ENCODE data around the gene PELI1.

PELI1 gene

GRCh38 chr2:64189167-64189566 is 44.9 kb upstream of the PELI1 start:
- H3K27me3 ChIP-seq (replicated peaks; ENCODE audit: control insufficient read depth, insufficient read depth, low read length), result no peaks in the 10 kb centered on the region
- no peaks in the 10 kb centered on the region for H3K36me3 ChIP-seq (ENCODE audit: control insufficient read depth, insufficient read depth, low read length)
- no peak for TF ChIP-seq CTCF (IDR thresholded peaks at IDR 0.05; ENCODE audit: insufficient read depth, low read length, poor library complexity, severe bottlenecking)
- DNase-seq (ENCODE audit: extremely low read depth, insufficient read length), result no peak
- no peak overlapping the region for H3K4me3 ChIP-seq (replicated peaks; ENCODE audit: low read depth, low read length)

GRCh38 chr2:64186699-64187605 is 42.7 kb upstream of the PELI1 start:
- H3K4me3 ChIP-seq (replicated peaks; ENCODE audit: low read depth, low read length), result no peak overlapping the region
- TF ChIP-seq CTCF (IDR thresholded peaks at IDR 0.05; ENCODE audit: insufficient read depth, low read length, poor library complexity, severe bottlenecking), result no peak
- no peaks in the 10 kb centered on the region for H3K36me3 ChIP-seq (ENCODE audit: control insufficient read depth, insufficient read depth, low read length)
- no peaks in the 10 kb centered on the region for H3K27me3 ChIP-seq (replicated peaks; ENCODE audit: control insufficient read depth, insufficient read depth, low read length)
- DNase-seq (ENCODE audit: extremely low read depth, insufficient read length), result no peak

- Histone ChIP-seq H3K27me3 (replicated peaks; ENCODE audit: control insufficient read depth, insufficient read depth, low read length) (no peaks in the 10 kb centered on the region), H3K36me3 (ENCODE audit: control insufficient read depth, insufficient read depth, low read length) (no peaks in the 10 kb centered on the region; the same call in 1 of the 2 replicates), H3K4me3 (replicated peaks; ENCODE audit: low read depth, low read length) (no peak overlapping the region)
- no peak for TF ChIP-seq CTCF (IDR thresholded peaks at IDR 0.05; ENCODE audit: insufficient read depth, low read length, poor library complexity, severe bottlenecking)
- peak; percentile 64 for DNase-seq (ENCODE audit: extremely low read depth, insufficient read length)
These were observed 35.5 kb upstream of the PELI1 start for GRCh38 chr2:64179582-64180321.

DNA sequence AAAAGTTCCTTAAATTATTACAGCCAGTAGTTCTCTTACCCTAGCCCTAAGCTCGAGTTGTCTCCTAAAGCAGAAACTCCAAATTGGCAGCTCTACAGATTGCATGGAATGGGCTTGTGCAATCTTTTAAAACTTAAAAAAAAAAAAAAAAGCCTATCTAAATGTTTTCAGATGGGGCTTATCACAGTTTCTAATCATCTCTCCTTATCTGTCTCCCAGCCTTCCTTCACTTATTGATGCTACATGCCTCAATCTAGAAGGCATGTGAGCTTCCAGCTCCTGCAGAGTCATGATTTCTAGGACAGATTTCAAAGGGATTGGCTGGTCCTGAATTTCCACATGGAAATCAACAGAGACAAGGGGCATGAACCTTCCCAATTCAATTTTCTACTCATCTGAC is 33.1 kb upstream of the PELI1 start:
- H3K4me3 ChIP-seq (replicated peaks; ENCODE audit: low read depth, low read length), result no peak overlapping the region
- no peak for DNase-seq (ENCODE audit: extremely low read depth, insufficient read length)
- no peaks in the 10 kb centered on the region; the same call in 1 of the 2 replicates for H3K36me3 ChIP-seq (ENCODE audit: control insufficient read depth, insufficient read depth, low read length)
- H3K27me3 ChIP-seq (replicated peaks; ENCODE audit: control insufficient read depth, insufficient read depth, low read length), result no peaks in the 10 kb centered on the region
- no peak for TF ChIP-seq CTCF (IDR thresholded peaks at IDR 0.05; ENCODE audit: insufficient read depth, low read length, poor library complexity, severe bottlenecking)

DNA sequence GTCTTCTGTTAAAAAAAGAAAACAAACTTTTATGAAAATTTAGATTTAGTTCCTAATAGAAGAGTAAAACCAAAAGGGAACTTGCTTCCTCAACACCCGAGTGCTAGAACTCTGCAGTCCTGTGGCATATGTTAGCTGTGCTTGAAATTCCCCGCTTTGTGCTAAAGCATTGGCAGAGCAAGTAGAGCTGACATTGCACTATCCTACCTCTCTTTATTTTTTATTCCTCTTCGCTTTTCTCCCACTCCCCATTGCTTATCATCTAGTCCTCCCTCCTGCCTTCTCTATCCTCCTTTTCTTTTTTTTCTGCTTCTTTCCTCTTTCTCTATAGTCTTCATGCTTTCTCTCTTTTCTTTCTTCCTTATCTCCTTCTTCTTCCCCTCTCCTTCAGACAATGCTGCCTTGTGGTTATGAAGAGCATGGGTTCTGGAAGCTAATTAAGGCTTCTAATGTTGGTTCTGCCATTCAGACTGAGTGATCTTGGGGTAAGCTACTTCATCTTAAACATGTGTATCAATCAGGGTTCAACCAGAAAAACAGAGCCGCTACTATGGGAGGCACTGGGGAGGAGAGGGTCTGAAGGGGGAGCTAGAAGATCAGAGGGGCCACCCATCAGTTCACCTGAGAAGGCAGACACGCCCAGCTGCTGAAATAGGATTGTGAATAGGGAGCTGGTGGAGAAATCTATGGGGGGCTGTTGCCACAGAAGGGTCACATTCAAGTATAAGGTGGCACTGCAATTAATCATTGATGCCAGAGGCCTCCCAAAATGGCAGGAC is 31.4 kb upstream of the PELI1 start:
- Histone ChIP-seq H3K36me3 (ENCODE audit: control insufficient read depth, insufficient read depth, low read length) (no peaks in the 10 kb centered on the region), H3K27me3 (replicated peaks; ENCODE audit: control insufficient read depth, insufficient read depth, low read length) (no peaks in the 10 kb centered on the region), H3K4me3 (replicated peaks; ENCODE audit: low read depth, low read length) (no peak overlapping the region)
- no peak for DNase-seq (ENCODE audit: extremely low read depth, insufficient read length)
- TF ChIP-seq CTCF (IDR thresholded peaks at IDR 0.05; ENCODE audit: insufficient read depth, low read length, poor library complexity, severe bottlenecking), result no peak
